Astrocyte (in vitro differentiated cells and primary cell): ENCODE results near the gene RPL5. TPM values are rescaled to one million over a fixed set of nuclear protein-coding genes. Genes with fewer than 3 reads are reported as not detected.

ENCODE experiments used
- DNase-seq: peaks from one replicate; pipeline ENCODE4 v3.0.0-alpha.2; 2010; ENCODE audit warnings: low read depth
- FAIRE-seq: peaks from 2 replicates; lab custom pipeline; 2011; peaks lifted over from hg19 to GRCh38; lab: Jason Lieb, UNC
- H2AFZ ChIP-seq: 2 replicates; pipeline ENCODE4 v1.6.0; 2012; ENCODE audit warnings: low read depth, low read length, inconsistent platforms
- H3K27ac ChIP-seq: 2 replicates; pipeline ENCODE4 v1.5.1; 2011; ENCODE audit warnings: low read depth, low read length, inconsistent platforms
- H3K27me3 ChIP-seq: 2 replicates; pipeline ENCODE4 v1.6.0; 2011; ENCODE audit warnings: low read length, inconsistent platforms; ENCODE audit not compliant: insufficient read depth
- H3K36me3 ChIP-seq: 2 replicates; pipeline ENCODE4 v1.5.1; 2011; ENCODE audit warnings: low read length, inconsistent platforms; ENCODE audit not compliant: insufficient read depth
- H3K4me1 ChIP-seq: 2 replicates; pipeline ENCODE4 v1.5.1; 2011; ENCODE audit warnings: low read length, inconsistent platforms; ENCODE audit not compliant: insufficient read depth
- H3K4me2 ChIP-seq: 2 replicates; pipeline ENCODE4 v1.6.0; 2012; ENCODE audit warnings: low read length, inconsistent platforms
- H3K4me3 ChIP-seq: 2 replicates; pipeline ENCODE4 v1.5.1; 2011; ENCODE audit warnings: low read depth, mild to moderate bottlenecking, low read length, inconsistent platforms; ENCODE audit not compliant: insufficient read depth
- H3K79me2 ChIP-seq: 2 replicates; pipeline ENCODE4 v1.6.0; 2012; ENCODE audit warnings: mild to moderate bottlenecking, low read length, inconsistent platforms; ENCODE audit not compliant: insufficient read depth
- H3K9ac ChIP-seq: 2 replicates; pipeline ENCODE4 v1.6.0; 2012; ENCODE audit warnings: mild to moderate bottlenecking, low read length, inconsistent platforms
- H3K9me3 ChIP-seq: 2 replicates; pipeline ENCODE4 v1.5.1; 2012; ENCODE audit warnings: low read depth, mild to moderate bottlenecking, low read length, inconsistent platforms; ENCODE audit not compliant: insufficient read depth
- H4K20me1 ChIP-seq: 2 replicates; pipeline ENCODE4 v1.6.0; 2012; ENCODE audit warnings: low read length, inconsistent platforms; ENCODE audit not compliant: insufficient read depth
- H3K27ac Mint-ChIP-seq: one replicate; pipeline ENCODE4 v1.8.0; 2021; ENCODE audit warnings: mild to moderate bottlenecking, mixed read lengths; ENCODE audit not compliant: unreplicated experiment
- H3K27me3 Mint-ChIP-seq: one replicate; pipeline ENCODE4 v1.8.0; 2021; ENCODE audit warnings: low read depth, mixed read lengths; ENCODE audit not compliant: unreplicated experiment
- H3K36me3 Mint-ChIP-seq: one replicate; pipeline ENCODE4 v1.8.0; 2021; ENCODE audit warnings: low read depth, mixed read lengths; ENCODE audit not compliant: unreplicated experiment
- H3K4me1 Mint-ChIP-seq: one replicate; pipeline ENCODE4 v1.8.0; 2021; ENCODE audit warnings: low read depth, mixed read lengths; ENCODE audit not compliant: unreplicated experiment
- H3K4me3 Mint-ChIP-seq: one replicate; pipeline ENCODE4 v1.8.0; 2021; ENCODE audit warnings: mild to moderate bottlenecking, moderate library complexity, mixed read lengths; ENCODE audit not compliant: unreplicated experiment
- H3K9me3 Mint-ChIP-seq: one replicate; pipeline ENCODE4 v1.8.0; 2021; ENCODE audit warnings: mild to moderate bottlenecking, mixed read lengths; ENCODE audit not compliant: unreplicated experiment
- CTCF ChIP-seq: IDR thresholded peaks from 2 replicates; pipeline ENCODE4 v1.5.1; 2011; ENCODE audit warnings: low read depth, mild to moderate bottlenecking, inconsistent platforms, low read length, moderate library complexity; ENCODE audit not compliant: insufficient read depth
- EZH2 ChIP-seq: IDR thresholded peaks from 2 replicates; pipeline ENCODE4 v1.6.1; 2012; ENCODE audit warnings: mild to moderate bottlenecking, low read length, inconsistent platforms; ENCODE audit not compliant: insufficient read depth
- total RNA-seq: library from RNA; stranded (reverse); gene quantifications from 2 replicates; pipeline ENCODE4 v1.2.1, GENCODE V29; 2021

The RPL5 gene
- total RNA-seq, 1 donor from 2014 or later, result 846 TPM

GRCh38 chr1:92839442-92839841 lies 7.6 kb downstream of the RPL5 start:
- Mint-ChIP-seq H3K27ac (peak overlapping the region; percentile 34), H3K27me3 (no peaks in the 10 kb centered on the region), H3K9me3 (no peaks in the 10 kb centered on the region), H3K4me3 (peak overlapping the region; percentile 56), H3K36me3 (peaks cover 42% of the 10 kb centered on the region), H3K4me1 (peaks cover 41% of the 10 kb centered on the region)
- FAIRE-seq (no peak), DNase-seq (no peak)
- H3K9me3 ChIP-seq, result no peaks in the 10 kb centered on the region
- H3K4me3 ChIP-seq, result no peak overlapping the region
- H4K20me1 ChIP-seq, result peaks cover 91% of the 10 kb centered on the region
- peaks cover 32% of the 10 kb centered on the region for H3K4me1 ChIP-seq
- TF ChIP-seq EZH2 (no peak), CTCF (no peak)
- H3K4me2 ChIP-seq, result peak overlapping the region; percentile 2
- H3K79me2 ChIP-seq, result peaks cover 67% of the 10 kb centered on the region
- no peak overlapping the region for H3K9ac ChIP-seq
- H3K36me3 ChIP-seq, result peaks cover 90% of the 10 kb centered on the region
- H3K27ac ChIP-seq, result no peak overlapping the region
- no peaks in the 10 kb centered on the region for H3K27me3 ChIP-seq
- no peak overlapping the region for H2AFZ ChIP-seq

- H3K36me3 Mint-ChIP-seq, result peaks cover 30% of the 10 kb centered on the region
- Histone ChIP-seq H3K4me3 (no peak overlapping the region), H3K9ac (no peak overlapping the region), H2AFZ (no peak overlapping the region), H3K4me2 (no peak overlapping the region), H3K27ac (no peak overlapping the region), H3K36me3 (peaks cover 80% of the 10 kb centered on the region), H4K20me1 (peaks cover 80% of the 10 kb centered on the region), H3K79me2 (peaks cover 55% of the 10 kb centered on the region), H3K4me1 (peaks cover 24% of the 10 kb centered on the region), H3K27me3 (no peaks in the 10 kb centered on the region), H3K9me3 (no peaks in the 10 kb centered on the region)
- no peaks in the 10 kb centered on the region for H3K9me3 Mint-ChIP-seq
- DNase-seq, result no peak
- H3K4me1 Mint-ChIP-seq, result peaks cover 31% of the 10 kb centered on the region
- H3K27ac Mint-ChIP-seq, result no peak overlapping the region
- FAIRE-seq, result no peak
- no peak overlapping the region for H3K4me3 Mint-ChIP-seq
- TF ChIP-seq CTCF, result no peak
- no peaks in the 10 kb centered on the region for H3K27me3 Mint-ChIP-seq
Measured at GRCh38 chr1:92840600-92840999, 8.8 kb downstream of the RPL5 start.

- H3K4me1 Mint-ChIP-seq, result peaks cover 21% of the 10 kb centered on the region
- no peak overlapping the region for H3K9ac ChIP-seq
- peaks cover 13% of the 10 kb centered on the region for H3K4me1 ChIP-seq
- H3K36me3 Mint-ChIP-seq, result peaks cover 22% of the 10 kb centered on the region
- no peak overlapping the region for H3K4me3 Mint-ChIP-seq
- H3K27me3 ChIP-seq, result no peaks in the 10 kb centered on the region
- no peak overlapping the region for H3K27ac ChIP-seq
- TF ChIP-seq CTCF, result no peak
- TF ChIP-seq EZH2, result no peak
- no peaks in the 10 kb centered on the region for H3K27me3 Mint-ChIP-seq
- H4K20me1 ChIP-seq, result peaks cover 62% of the 10 kb centered on the region
- FAIRE-seq (no peak), DNase-seq (no peak)
- peaks cover 62% of the 10 kb centered on the region for H3K36me3 ChIP-seq
- H3K4me3 ChIP-seq, result no peak overlapping the region
- H2AFZ ChIP-seq, result no peak overlapping the region
- peaks cover 38% of the 10 kb centered on the region for H3K79me2 ChIP-seq
- no peak overlapping the region for H3K4me2 ChIP-seq
- no peaks in the 10 kb centered on the region for H3K9me3 Mint-ChIP-seq
- H3K9me3 ChIP-seq, result no peaks in the 10 kb centered on the region
- H3K27ac Mint-ChIP-seq, result no peak overlapping the region
Measured at GRCh38 chr1:92842082-92843045, 10.5 kb downstream of the RPL5 start.
